Measurements from ENCODE around the gene OR5T3.

OR5T3 gene

GRCh38 chr11:56292154-56292553 lies 40.1 kb downstream of the OR5T3 start, which contains the start of gene OR8H1:
TSS of gene OR8H1 (minus strand) at chr11:56292254. CDS start at chr11:56291062, 1,192 bp downstream.
- H3K4me3 ChIP-seq (replicated peaks; ENCODE audit: low read depth, low read length): no peak within 1 kb of the TSS
- no peak for DNase-seq (ENCODE audit: extremely low read depth, low read depth)
- no peak for TF ChIP-seq CTCF (IDR thresholded peaks at IDR 0.05; ENCODE audit: low read depth, low read length, missing control alignments)

- TF ChIP-seq CTCF (IDR thresholded peaks at IDR 0.05; ENCODE audit: low read depth, low read length, missing control alignments): no peak
- H3K4me3 ChIP-seq (replicated peaks; ENCODE audit: low read depth, low read length): no peak overlapping the region
- DNase-seq (ENCODE audit: extremely low read depth, low read depth): no peak
Measured at GRCh38 chr11:56296898-56297297, 44.8 kb downstream of the OR5T3 start.

Measured in HFF-Myc (cell line).